Hepatocyte (in vitro differentiated cells): Measurements from ENCODE around the gene OR52I1. TPM values are rescaled to one million over a fixed set of nuclear protein-coding genes. Genes with fewer than 3 reads are reported as not detected.

ENCODE experiments used
- polyA plus RNA-seq: library from polyadenylated mRNA; unstranded; fragments of >200 nt; fragmentation: Nextera tagmentation; extraction: Ambion mirVana; gene quantifications from 2 replicates; pipeline ENCODE4 v1.2.1, GENCODE V29; 2016
- total RNA-seq: library from RNA; depleted of rRNA; stranded (reverse); fragments of >200 nt; gene quantifications from 2 replicates; pipeline ENCODE4 v1.2.3, GENCODE V29; 2014

Gene OR52I1
- total and polyA plus RNA-seq, 2 experiments from 2014 or later: not detected

Other genes with a start within 250 kb of the OR52I1 start
- not detected in 2 replicates for gene OR52B4, start 225.7 kb upstream of the OR52I1 start, total RNA-seq
- gene OR52B4, start 225.7 kb upstream of the OR52I1 start, polyA plus RNA-seq: not detected in 2 replicates
- 17.4 and 22.5 TPM in 2 replicates for gene TRIM21, start 200.3 kb upstream of the OR52I1 start, total RNA-seq
- 15.7 and 20.3 TPM in 2 replicates for gene TRIM21, start 200.3 kb upstream of the OR52I1 start, polyA plus RNA-seq
- gene OR52K2, start 144.7 kb upstream of the OR52I1 start, total RNA-seq: not detected in 2 replicates
- gene OR52K2, start 144.7 kb upstream of the OR52I1 start, polyA plus RNA-seq: not detected in 2 replicates
- gene OR52K1, start 111.4 kb upstream of the OR52I1 start, total RNA-seq: 0.04 and 0.07 TPM in 2 replicates
- gene OR52K1, start 111.4 kb upstream of the OR52I1 start, polyA plus RNA-seq: not detected in 2 replicates
- 0.27 TPM in 1 of 2 replicates, not detected in the other for gene OR52M1, start 48.8 kb upstream of the OR52I1 start, total RNA-seq
- not detected in 2 replicates for gene OR52M1, start 48.8 kb upstream of the OR52I1 start, polyA plus RNA-seq
- gene OR52I2, start 12.3 kb upstream of the OR52I1 start, total RNA-seq: not detected in 2 replicates
- gene OR52I2, start 12.3 kb upstream of the OR52I1 start, polyA plus RNA-seq: not detected in 2 replicates
- 16.1 and 19.8 TPM in 2 replicates for gene TRIM68, start 14.2 kb downstream of the OR52I1 start, total RNA-seq
- 5.9 and 8.3 TPM in 2 replicates for gene TRIM68, start 14.2 kb downstream of the OR52I1 start, polyA plus RNA-seq
- gene OR51D1, start 43.4 kb downstream of the OR52I1 start, total RNA-seq: not detected in 2 replicates
- not detected in 2 replicates for gene OR51D1, start 43.4 kb downstream of the OR52I1 start, polyA plus RNA-seq
- gene OR51E1, start 49.9 kb downstream of the OR52I1 start, total RNA-seq: 1.2 and 1.3 TPM in 2 replicates
- 0.92 and 2.2 TPM in 2 replicates for gene OR51E1, start 49.9 kb downstream of the OR52I1 start, polyA plus RNA-seq
- 0.28 and 0.30 TPM in 2 replicates for gene OR51E2, start 103.8 kb downstream of the OR52I1 start, total RNA-seq
- gene OR51E2, start 103.8 kb downstream of the OR52I1 start, polyA plus RNA-seq: 0.43 and 0.57 TPM in 2 replicates
- not detected in 2 replicates for gene MMP26, start 110.7 kb downstream of the OR52I1 start, total RNA-seq
- not detected in 2 replicates for gene MMP26, start 110.7 kb downstream of the OR52I1 start, polyA plus RNA-seq
- gene OR51F1, start 175.9 kb downstream of the OR52I1 start, total RNA-seq: not detected in 2 replicates
- gene OR51F1, start 175.9 kb downstream of the OR52I1 start, polyA plus RNA-seq: not detected in 2 replicates
- not detected in 2 replicates for gene OR52R1, start 210.3 kb downstream of the OR52I1 start, total RNA-seq
- not detected in 2 replicates for gene OR52R1, start 210.3 kb downstream of the OR52I1 start, polyA plus RNA-seq
- not detected in 2 replicates for gene OR51F2, start 227.3 kb downstream of the OR52I1 start, total RNA-seq
- gene OR51F2, start 227.3 kb downstream of the OR52I1 start, polyA plus RNA-seq: not detected in 2 replicates